Activated naive CD8-positive, alpha-beta T cell treated with anti-CD3 and anti-CD28 coated beads for 36 hours (primary cell): Measurements from ENCODE around the gene SLC15A3. TPM values are rescaled to one million over a fixed set of nuclear protein-coding genes. Genes with fewer than 3 reads are reported as not detected.

Experiments
- DNase-seq: peaks from one replicate; pipeline ENCODE4 v3.0.0; 2021
- H3K27ac Mint-ChIP-seq: one replicate; pipeline ENCODE4 v1.8.0; 2022; ENCODE audit warnings: mild to moderate bottlenecking, moderate library complexity, mixed read lengths
- H3K27me3 Mint-ChIP-seq: one replicate; pipeline ENCODE4 v1.8.0; 2022; ENCODE audit warnings: mild to moderate bottlenecking, mixed read lengths
- H3K36me3 Mint-ChIP-seq: one replicate; pipeline ENCODE4 v1.8.0; 2021; ENCODE audit warnings: mild to moderate bottlenecking, mixed read lengths
- H3K4me1 Mint-ChIP-seq: one replicate; pipeline ENCODE4 v1.8.0; 2021; ENCODE audit warnings: mixed read lengths
- H3K4me3 Mint-ChIP-seq: one replicate; pipeline ENCODE4 v1.8.0; 2022; ENCODE audit warnings: mild to moderate bottlenecking, moderate library complexity, mixed read lengths
- H3K9me3 Mint-ChIP-seq: one replicate; pipeline ENCODE4 v1.8.0; 2022; ENCODE audit warnings: mixed read lengths
- total RNA-seq, 2 experiments: library from RNA; stranded (reverse); gene quantifications; one replicate each; pipeline ENCODE4 v1.2.3, GENCODE V29; 2021

Gene SLC15A3
- total RNA-seq, 2 experiments from 2014 or later = 6.3 to 6.9 TPM

- Mint-ChIP-seq H3K36me3 (no peaks in the 10 kb centered on the region), H3K9me3 (no peaks in the 10 kb centered on the region), H3K4me1 (peaks cover 12% of the 10 kb centered on the region), H3K27me3 (no peaks in the 10 kb centered on the region), H3K27ac (no peak overlapping the region), H3K4me3 (no peak overlapping the region)
- no peak for DNase-seq
These were observed 7.3 kb downstream of the SLC15A3 start for GRCh38 chr11:60944490-60945294.

- H3K9me3 Mint-ChIP-seq = no peaks in the 10 kb centered on the region
- H3K4me1 Mint-ChIP-seq = peaks cover 6% of the 10 kb centered on the region
- no peaks in the 10 kb centered on the region for H3K36me3 Mint-ChIP-seq
- H3K4me3 Mint-ChIP-seq = no peak overlapping the region
- DNase-seq = no peak
- H3K27ac Mint-ChIP-seq = no peak overlapping the region
- H3K27me3 Mint-ChIP-seq = no peaks in the 10 kb centered on the region
These were observed 8.9 kb downstream of the SLC15A3 start for GRCh38 chr11:60942970-60943565.

- Mint-ChIP-seq H3K36me3 (no peaks in the 10 kb centered on the region), H3K9me3 (no peaks in the 10 kb centered on the region), H3K27ac (no peak overlapping the region), H3K4me3 (no peak overlapping the region), H3K27me3 (no peaks in the 10 kb centered on the region), H3K4me1 (peaks cover 6% of the 10 kb centered on the region)
- DNase-seq = no peak
These were observed 9.8 kb downstream of the SLC15A3 start for GRCh38 chr11:60942219-60942618.

- Mint-ChIP-seq H3K4me1 (peaks cover 6% of the 10 kb centered on the region), H3K9me3 (no peaks in the 10 kb centered on the region), H3K27ac (no peak overlapping the region), H3K27me3 (no peaks in the 10 kb centered on the region), H3K36me3 (no peaks in the 10 kb centered on the region), H3K4me3 (no peak overlapping the region)
- DNase-seq = no peak
These were observed 10.4 kb downstream of the SLC15A3 start for GRCh38 chr11:60941371-60942119.

- Mint-ChIP-seq H3K4me1 (peaks cover 4% of the 10 kb centered on the region), H3K4me3 (no peak overlapping the region), H3K9me3 (no peaks in the 10 kb centered on the region), H3K27me3 (no peaks in the 10 kb centered on the region), H3K27ac (no peak overlapping the region), H3K36me3 (no peaks in the 10 kb centered on the region)
- no peak for DNase-seq
These were observed 12.1 kb downstream of the SLC15A3 start for GRCh38 chr11:60939855-60940254.

GRCh38 chr11:60939301-60939700 is 12.7 kb downstream of the SLC15A3 start:
- H3K4me1 Mint-ChIP-seq = peaks cover 4% of the 10 kb centered on the region
- H3K27me3 Mint-ChIP-seq = no peaks in the 10 kb centered on the region
- no peaks in the 10 kb centered on the region for H3K36me3 Mint-ChIP-seq
- no peaks in the 10 kb centered on the region for H3K9me3 Mint-ChIP-seq
- no peak for DNase-seq
- H3K4me3 Mint-ChIP-seq = no peak overlapping the region
- no peak overlapping the region for H3K27ac Mint-ChIP-seq

GRCh38 chr11:60938500-60938899 is 13.5 kb downstream of the SLC15A3 start:
- Mint-ChIP-seq H3K4me3 (no peak overlapping the region), H3K27ac (no peak overlapping the region), H3K27me3 (no peaks in the 10 kb centered on the region), H3K4me1 (peaks cover 4% of the 10 kb centered on the region), H3K36me3 (no peaks in the 10 kb centered on the region), H3K9me3 (no peaks in the 10 kb centered on the region)
- no peak for DNase-seq

GRCh38 chr11:60937811-60938210 is 14.2 kb downstream of the SLC15A3 start:
- DNase-seq = no peak
- Mint-ChIP-seq H3K9me3 (no peaks in the 10 kb centered on the region), H3K4me1 (peaks cover 4% of the 10 kb centered on the region), H3K4me3 (no peak overlapping the region), H3K27me3 (no peaks in the 10 kb centered on the region), H3K27ac (no peak overlapping the region), H3K36me3 (no peaks in the 10 kb centered on the region)

GRCh38 chr11:60937144-60937527 is 14.8 kb downstream of the SLC15A3 start:
- no peak overlapping the region for H3K27ac Mint-ChIP-seq
- H3K36me3 Mint-ChIP-seq = no peaks in the 10 kb centered on the region
- no peaks in the 10 kb centered on the region for H3K9me3 Mint-ChIP-seq
- peaks cover 4% of the 10 kb centered on the region for H3K4me1 Mint-ChIP-seq
- no peaks in the 10 kb centered on the region for H3K27me3 Mint-ChIP-seq
- H3K4me3 Mint-ChIP-seq = no peak overlapping the region
- DNase-seq = no peak

- no peak overlapping the region for H3K4me3 Mint-ChIP-seq
- no peaks in the 10 kb centered on the region for H3K36me3 Mint-ChIP-seq
- DNase-seq = no peak
- peaks cover 4% of the 10 kb centered on the region for H3K4me1 Mint-ChIP-seq
- no peaks in the 10 kb centered on the region for H3K27me3 Mint-ChIP-seq
- no peak overlapping the region for H3K27ac Mint-ChIP-seq
- no peaks in the 10 kb centered on the region for H3K9me3 Mint-ChIP-seq
These were observed 15.4 kb downstream of the SLC15A3 start for GRCh38 chr11:60936467-60937143.

- Mint-ChIP-seq H3K27me3 (peaks cover 3% of the 10 kb centered on the region), H3K4me3 (no peak overlapping the region), H3K27ac (no peak overlapping the region), H3K4me1 (peaks cover 4% of the 10 kb centered on the region), H3K36me3 (no peaks in the 10 kb centered on the region), H3K9me3 (no peaks in the 10 kb centered on the region)
- no peak for DNase-seq
These were observed 16.1 kb downstream of the SLC15A3 start for GRCh38 chr11:60935676-60936442.

GRCh38 chr11:60934790-60935605 is 17.0 kb downstream of the SLC15A3 start:
- Mint-ChIP-seq H3K27me3 (peaks cover 5% of the 10 kb centered on the region), H3K9me3 (no peaks in the 10 kb centered on the region), H3K36me3 (no peaks in the 10 kb centered on the region), H3K4me3 (no peak overlapping the region), H3K27ac (no peak overlapping the region), H3K4me1 (peaks cover 3% of the 10 kb centered on the region)
- no peak for DNase-seq

- no peaks in the 10 kb centered on the region for H3K4me1 Mint-ChIP-seq
- H3K27me3 Mint-ChIP-seq = peaks cover 5% of the 10 kb centered on the region
- no peak for DNase-seq
- H3K27ac Mint-ChIP-seq = no peak overlapping the region
- H3K36me3 Mint-ChIP-seq = no peaks in the 10 kb centered on the region
- H3K9me3 Mint-ChIP-seq = no peaks in the 10 kb centered on the region
- no peak overlapping the region for H3K4me3 Mint-ChIP-seq
These were observed 17.7 kb downstream of the SLC15A3 start for GRCh38 chr11:60934124-60934789.
